ENCODE measurements around the gene EXOC4. TPM values are rescaled to one million over a fixed set of nuclear protein-coding genes. Genes with fewer than 3 reads are reported as not detected.

EXOC4 gene
- total and polyA plus RNA-seq, 2 donors from 2014 or later, result 22.8 to 78.7 TPM

GRCh38 chr7:133945497-133945896 lies 692.6 kb downstream of the EXOC4 start:
- FAIRE-seq, result no peak
- no peaks in the 10 kb centered on the region for H3K27me3 ChIP-seq (ENCODE audit: control insufficient read depth, insufficient read depth, low read length)
- H3K27ac ChIP-seq (ENCODE audit: low read depth in 2 of 2, low read length in 2 of 2), result no peak overlapping the region
- no peaks in the 10 kb centered on the region for H3K9me3 ChIP-seq (ENCODE audit: control insufficient read depth in 2 of 3, insufficient read depth in 1 of 3, low read length in 3 of 3)
- TF ChIP-seq CTCF (IDR thresholded peaks at IDR 0.05; ENCODE audit: borderline replicate concordance, extremely low read depth, insufficient read depth), result no peak
- H3K4me3 ChIP-seq (ENCODE audit: low read length in 3 of 3), result no peak overlapping the region
- no peaks in the 10 kb centered on the region for H3K4me1 ChIP-seq (ENCODE audit: control insufficient read depth in 2 of 3, insufficient read depth in 2 of 3, low read depth in 1 of 3, low read length in 3 of 3)
- no peak for DNase-seq
- intact Hi-C loops (cut with DNase I), result no loop called here
- H3K36me3 ChIP-seq (ENCODE audit: control insufficient read depth in 2 of 3, insufficient read depth in 3 of 3, low read length in 3 of 3), result no peaks in the 10 kb centered on the region
- no peak overlapping the region for H3K9ac ChIP-seq (ENCODE audit: low read length in 3 of 3)

- no peaks in the 10 kb centered on the region for H3K9me3 ChIP-seq (ENCODE audit: control insufficient read depth in 2 of 3, insufficient read depth in 1 of 3, low read length in 3 of 3)
- no peak overlapping the region for H3K27ac ChIP-seq (ENCODE audit: low read depth in 2 of 2, low read length in 2 of 2)
- no peak for TF ChIP-seq CTCF (IDR thresholded peaks at IDR 0.05; ENCODE audit: borderline replicate concordance, extremely low read depth, insufficient read depth)
- H3K36me3 ChIP-seq (ENCODE audit: control insufficient read depth in 2 of 3, insufficient read depth in 3 of 3, low read length in 3 of 3), result no peaks in the 10 kb centered on the region
- H3K9ac ChIP-seq (ENCODE audit: low read length in 3 of 3), result no peak overlapping the region
- H3K4me1 ChIP-seq (ENCODE audit: control insufficient read depth in 2 of 3, insufficient read depth in 2 of 3, low read depth in 1 of 3, low read length in 3 of 3), result no peaks in the 10 kb centered on the region
- no peaks in the 10 kb centered on the region for H3K27me3 ChIP-seq (ENCODE audit: control insufficient read depth, insufficient read depth, low read length)
- DNase-seq, result no peak
- no peak for FAIRE-seq
- H3K4me3 ChIP-seq (ENCODE audit: low read length in 3 of 3), result no peak overlapping the region
- intact Hi-C loops (cut with DNase I), result no loop called here
Measured at GRCh38 chr7:133947458-133948254, 694.8 kb downstream of the EXOC4 start.

- DNase-seq (no peak), FAIRE-seq (no peak)
- H3K4me3 ChIP-seq (ENCODE audit: low read length in 3 of 3), result no peak overlapping the region
- H3K27me3 ChIP-seq (ENCODE audit: control insufficient read depth, insufficient read depth, low read length), result no peaks in the 10 kb centered on the region
- H3K9ac ChIP-seq (ENCODE audit: low read length in 3 of 3), result no peak overlapping the region
- no peak for TF ChIP-seq CTCF (IDR thresholded peaks at IDR 0.05; ENCODE audit: borderline replicate concordance, extremely low read depth, insufficient read depth)
- no peak overlapping the region for H3K27ac ChIP-seq (ENCODE audit: low read depth in 2 of 2, low read length in 2 of 2)
- no peaks in the 10 kb centered on the region for H3K36me3 ChIP-seq (ENCODE audit: control insufficient read depth in 2 of 3, insufficient read depth in 3 of 3, low read length in 3 of 3)
- H3K9me3 ChIP-seq (ENCODE audit: control insufficient read depth in 2 of 3, insufficient read depth in 1 of 3, low read length in 3 of 3), result no peaks in the 10 kb centered on the region
- intact Hi-C loops (cut with DNase I), result no loop called here
- H3K4me1 ChIP-seq (ENCODE audit: control insufficient read depth in 2 of 3, insufficient read depth in 2 of 3, low read depth in 1 of 3, low read length in 3 of 3), result no peaks in the 10 kb centered on the region
Measured at GRCh38 chr7:133948588-133948987, 695.7 kb downstream of the EXOC4 start.

Measured in kidney (tissue), 14 donors.